NCI-H1105 (cell line): ENCODE results near the gene SRD5A3.

Source experiments
- DNase-seq: peaks from one replicate; lab custom pipeline; 2025; lab: John Stamatoyannopoulos, UW

The SRD5A3 gene

GRCh38 chr4:55376698-55377097 lies 30.7 kb downstream of the SRD5A3 start:
- DNase-seq, result no peak

GRCh38 chr4:55378617-55379467 lies 32.8 kb downstream of the SRD5A3 start:
- DNase-seq, result no peak

GRCh38 chr4:55380576-55380975 lies 34.5 kb downstream of the SRD5A3 start:
- no peak for DNase-seq

GRCh38 chr4:55381502-55381901 lies 35.5 kb downstream of the SRD5A3 start:
- DNase-seq, result no peak

- DNase-seq, result no peak
These were observed 36.5 kb downstream of the SRD5A3 start for GRCh38 chr4:55382488-55383003.

- DNase-seq, result no peak
These were observed 39.2 kb downstream of the SRD5A3 start for GRCh38 chr4:55385201-55385649.

- no peak for DNase-seq
These were observed 40.0 kb downstream of the SRD5A3 start for GRCh38 chr4:55386073-55386472.

- no peak for DNase-seq
These were observed 40.8 kb downstream of the SRD5A3 start for GRCh38 chr4:55386840-55387239.

- no peak for DNase-seq
These were observed 47.6 kb downstream of the SRD5A3 start for GRCh38 chr4:55393461-55394320.

- DNase-seq, result no peak
These were observed 49.1 kb downstream of the SRD5A3 start for GRCh38 chr4:55395218-55395528.

- peak; percentile 67 for DNase-seq
These were observed 49.7 kb downstream of the SRD5A3 start, which contains the start of gene TMEM165 for GRCh38 chr4:55395529-55396307. TSS of gene TMEM165 (plus strand) at chr4:55395957. CDS start at chr4:55396190, 233 bp downstream.

- peak; percentile 25 for DNase-seq
These were observed 50.5 kb downstream of the SRD5A3 start for GRCh38 chr4:55396308-55397125.

- no peak for DNase-seq
These were observed 51.0 kb downstream of the SRD5A3 start for GRCh38 chr4:55397126-55397436.

GRCh38 chr4:55397520-55398321 lies 51.7 kb downstream of the SRD5A3 start:
- DNase-seq, result no peak

- no peak for DNase-seq
These were observed 52.4 kb downstream of the SRD5A3 start for GRCh38 chr4:55398461-55398860.

- no peak for DNase-seq
These were observed 52.9 kb downstream of the SRD5A3 start for GRCh38 chr4:55398966-55399365.

GRCh38 chr4:55399581-55399980 lies 53.5 kb downstream of the SRD5A3 start:
- DNase-seq, result no peak

GRCh38 chr4:55405073-55405472 lies 59.0 kb downstream of the SRD5A3 start:
- no peak for DNase-seq

GRCh38 chr4:55406545-55406944 lies 60.5 kb downstream of the SRD5A3 start:
- no peak for DNase-seq

- no peak for DNase-seq
These were observed 61.1 kb downstream of the SRD5A3 start for GRCh38 chr4:55407119-55407518.
